CD4-positive, alpha-beta memory T cell (primary cell): ENCODE measurements around the gene FBXO7. TPM values are rescaled to one million over a fixed set of nuclear protein-coding genes. Genes with fewer than 3 reads are reported as not detected.

ENCODE experiments used
- CTCF ChIA-PET: fragments of 350-600 bp; sonication (Branson Sonifier 250); formaldehyde crosslinking; loops from one replicate; lab custom pipeline; 2021; ENCODE audit warnings: inconsistent platforms; ENCODE audit not compliant: partially characterized antibody; lab: Charles Lee
- POLR2A ChIA-PET: fragments of 350-600 bp; sonication (Branson Sonifier 250); formaldehyde crosslinking; loops from one replicate; lab custom pipeline; 2021; ENCODE audit not compliant: partially characterized antibody; lab: Charles Lee
- DNase-seq, 5 donors: peaks; one replicate each; pipeline versions ENCODE4 v3.0.0 to v3.0.0-alpha.2; 2020 to 2022; ENCODE audit warnings: mixed read lengths in 1 of 5
- H3K27ac ChIP-seq: one replicate; pipeline ENCODE4 v1.7.0; 2013; ENCODE audit warnings: low read depth, low read length
- H3K27me3 ChIP-seq: 2 replicates; pipeline ENCODE4 v1.7.0; 2013; ENCODE audit warnings: mild to moderate bottlenecking, low read length, moderate library complexity; ENCODE audit not compliant: insufficient read depth
- H3K36me3 ChIP-seq: 2 replicates; pipeline ENCODE4 v1.7.0; 2013; ENCODE audit warnings: mild to moderate bottlenecking, low read length, moderate library complexity; ENCODE audit not compliant: insufficient read depth
- H3K4me1 ChIP-seq: 2 replicates; pipeline ENCODE4 v1.7.0; 2013; ENCODE audit warnings: mild to moderate bottlenecking, low read length, moderate library complexity; ENCODE audit not compliant: insufficient read depth
- H3K4me3 ChIP-seq, 2 donors: one replicate each; pipeline ENCODE4 v1.7.0; 2013; ENCODE audit warnings: low read length in 2 of 2, mild to moderate bottlenecking in 1 of 2
- H3K9me3 ChIP-seq, 2 donors: one replicate each; pipeline ENCODE4 v1.7.0; 2013; ENCODE audit warnings: low read length in 2 of 2, control low read depth in 1 of 2; ENCODE audit not compliant: control insufficient read depth in 1 of 2
- H3K27ac Mint-ChIP-seq, 7 donors: one replicate each; pipeline ENCODE4 v1.8.0; 2020 to 2021; ENCODE audit warnings: mixed read lengths in 7 of 7, mild to moderate bottlenecking in 6 of 7, inconsistent platforms in 3 of 7, moderate library complexity in 3 of 7
- H3K27me3 Mint-ChIP-seq, 2 donors: one replicate each; pipeline ENCODE4 v1.8.0; 2020 to 2021; ENCODE audit warnings: mixed read lengths in 2 of 2
- H3K36me3 Mint-ChIP-seq, 2 donors: one replicate each; pipeline ENCODE4 v1.8.0; 2020 to 2021; ENCODE audit warnings: mixed read lengths in 2 of 2, inconsistent platforms in 1 of 2, mild to moderate bottlenecking in 1 of 2
- H3K4me1 Mint-ChIP-seq, 4 donors: one replicate each; pipeline ENCODE4 v1.8.0; 2020 to 2021; ENCODE audit warnings: mixed read lengths in 4 of 4, mild to moderate bottlenecking in 1 of 4
- H3K4me3 Mint-ChIP-seq, 8 donors: one replicate each; pipeline ENCODE4 v1.8.0; 2020 to 2021; ENCODE audit warnings: mixed read lengths in 8 of 8, mild to moderate bottlenecking in 7 of 8, moderate library complexity in 6 of 8, inconsistent platforms in 3 of 8
- H3K9me3 Mint-ChIP-seq, 8 donors: one replicate each; pipeline ENCODE4 v1.8.0; 2020 to 2021; ENCODE audit warnings: mixed read lengths in 8 of 8, mild to moderate bottlenecking in 5 of 8, inconsistent platforms in 3 of 8, moderate library complexity in 1 of 8
- intact Hi-C: fragments of 100-400 bp; cut with micrococcal nuclease; formaldehyde crosslinking; loops from one replicate; pipeline ENCODE4 v1.15.1; 2023
- polyA plus RNA-seq, 2 donors: library from polyadenylated mRNA; unstranded; fragments of 300-500 nt; fragmentation: Illumina TruSeq; gene quantifications; one replicate each; pipeline ENCODE4 v1.2.3, GENCODE V29; 2021
- total RNA-seq, 2 experiments: library from RNA; stranded (reverse); gene quantifications; one replicate each; pipeline ENCODE4 v1.2.3, GENCODE V29; 2021

The FBXO7 gene
- total and polyA plus RNA-seq, 4 experiments from 2014 or later = 89.3 to 189 (median 120) TPM

- Histone ChIP-seq H3K9me3 (no peaks in the 10 kb centered on the region), H3K36me3 (no peaks in the 10 kb centered on the region), H3K27ac (no peak overlapping the region), H3K4me3 (no peak overlapping the region), H3K4me1 (no peaks in the 10 kb centered on the region), H3K27me3 (no peaks in the 10 kb centered on the region)
- ChIA-PET CTCF (no interaction called here), POLR2A (no interaction called here)
- no peak for DNase-seq
- Mint-ChIP-seq H3K9me3 (peaks cover 0 to 2% (median 0%) of the 10 kb centered on the region in 8 donors), H3K4me1 (no peaks in the 10 kb centered on the region), H3K27me3 (peaks cover 13 to 14% of the 10 kb centered on the region in 2 donors), H3K4me3 (no peak overlapping the region), H3K36me3 (no peaks in the 10 kb centered on the region), H3K27ac (no peak overlapping the region)
- intact Hi-C loops = no loop called here
Measured at GRCh38 chr22:32542066-32542676, 67.6 kb downstream of the FBXO7 start.

GRCh38 chr22:32542677-32543357, 68.2 kb downstream of the FBXO7 start:
- Mint-ChIP-seq H3K4me3 (no peak overlapping the region), H3K27me3 (peaks cover 17% of the 10 kb centered on the region in 2 donors), H3K4me1 (no peaks in the 10 kb centered on the region), H3K27ac (no peak overlapping the region), H3K9me3 (peaks cover 0 to 2% (median 0%) of the 10 kb centered on the region in 8 donors), H3K36me3 (no peaks in the 10 kb centered on the region)
- Histone ChIP-seq H3K4me3 (no peak overlapping the region), H3K4me1 (no peaks in the 10 kb centered on the region), H3K9me3 (no peaks in the 10 kb centered on the region), H3K27ac (no peak overlapping the region), H3K27me3 (no peaks in the 10 kb centered on the region), H3K36me3 (no peaks in the 10 kb centered on the region)
- CTCF ChIA-PET = no interaction called here
- intact Hi-C loops = no loop called here
- no peak for DNase-seq
- POLR2A ChIA-PET = no interaction called here

GRCh38 chr22:32544953-32545558, 70.4 kb downstream of the FBXO7 start:
- H3K4me3 ChIP-seq = no peak overlapping the region
- no peak for DNase-seq
- Mint-ChIP-seq H3K4me3 (no peak overlapping the region), H3K27me3 (peaks cover 10 to 22% of the 10 kb centered on the region in 2 donors), H3K4me1 (no peaks in the 10 kb centered on the region), H3K9me3 (no peaks in the 10 kb centered on the region), H3K36me3 (no peaks in the 10 kb centered on the region), H3K27ac (no peak overlapping the region)
- no peak overlapping the region for H3K27ac ChIP-seq
- H3K9me3 ChIP-seq = no peaks in the 10 kb centered on the region
- ChIA-PET CTCF (no interaction called here), POLR2A (no interaction called here)
- H3K27me3 ChIP-seq = no peaks in the 10 kb centered on the region
- intact Hi-C loops = no loop called here
- H3K4me1 ChIP-seq = no peaks in the 10 kb centered on the region
- no peaks in the 10 kb centered on the region for H3K36me3 ChIP-seq

GRCh38 chr22:32545801-32546200, 71.2 kb downstream of the FBXO7 start:
- Mint-ChIP-seq H3K4me1 (no peaks in the 10 kb centered on the region), H3K9me3 (no peaks in the 10 kb centered on the region), H3K27me3 (peaks cover 12 to 20% of the 10 kb centered on the region in 2 donors), H3K27ac (no peak overlapping the region), H3K4me3 (no peak overlapping the region), H3K36me3 (no peaks in the 10 kb centered on the region)
- ChIA-PET CTCF (no interaction called here), POLR2A (no interaction called here)
- H3K4me3 ChIP-seq = no peak overlapping the region
- no peak overlapping the region for H3K27ac ChIP-seq
- no peaks in the 10 kb centered on the region for H3K4me1 ChIP-seq
- no peaks in the 10 kb centered on the region for H3K36me3 ChIP-seq
- intact Hi-C loops = no loop called here
- H3K27me3 ChIP-seq = no peaks in the 10 kb centered on the region
- no peaks in the 10 kb centered on the region for H3K9me3 ChIP-seq
- no peak for DNase-seq

GRCh38 chr22:32546496-32546895, 71.9 kb downstream of the FBXO7 start:
- DNase-seq = no peak
- intact Hi-C loops = no loop called here
- Mint-ChIP-seq H3K9me3 (no peaks in the 10 kb centered on the region), H3K36me3 (no peaks in the 10 kb centered on the region), H3K27me3 (peaks cover 12 to 20% of the 10 kb centered on the region in 2 donors), H3K27ac (no peak overlapping the region), H3K4me1 (no peaks in the 10 kb centered on the region), H3K4me3 (no peak overlapping the region)
- Histone ChIP-seq H3K4me1 (no peaks in the 10 kb centered on the region), H3K9me3 (no peaks in the 10 kb centered on the region), H3K4me3 (no peak overlapping the region), H3K36me3 (no peaks in the 10 kb centered on the region), H3K27ac (no peak overlapping the region), H3K27me3 (no peaks in the 10 kb centered on the region)
- ChIA-PET CTCF (no interaction called here), POLR2A (no interaction called here)

GRCh38 chr22:32546935-32547334, 72.3 kb downstream of the FBXO7 start:
- no peaks in the 10 kb centered on the region for H3K4me1 ChIP-seq
- H3K27ac ChIP-seq = no peak overlapping the region
- no peaks in the 10 kb centered on the region for H3K4me1 Mint-ChIP-seq
- CTCF ChIA-PET = no interaction called here
- H3K9me3 ChIP-seq = no peaks in the 10 kb centered on the region
- no peak overlapping the region for H3K4me3 ChIP-seq
- H3K9me3 Mint-ChIP-seq = no peaks in the 10 kb centered on the region
- H3K27ac Mint-ChIP-seq = no peak overlapping the region
- H3K4me3 Mint-ChIP-seq = no peak overlapping the region
- peaks cover 12 to 20% of the 10 kb centered on the region in 2 donors for H3K27me3 Mint-ChIP-seq
- intact Hi-C loops = no loop called here
- POLR2A ChIA-PET = no interaction called here
- H3K27me3 ChIP-seq = no peaks in the 10 kb centered on the region
- DNase-seq = no peak
- H3K36me3 Mint-ChIP-seq = no peaks in the 10 kb centered on the region
- no peaks in the 10 kb centered on the region for H3K36me3 ChIP-seq

GRCh38 chr22:32548039-32548438, 73.4 kb downstream of the FBXO7 start:
- ChIA-PET POLR2A (no interaction called here), CTCF (no interaction called here)
- Histone ChIP-seq H3K27me3 (no peaks in the 10 kb centered on the region), H3K4me3 (no peak overlapping the region), H3K4me1 (no peaks in the 10 kb centered on the region), H3K36me3 (no peaks in the 10 kb centered on the region), H3K9me3 (no peaks in the 10 kb centered on the region), H3K27ac (no peak overlapping the region)
- intact Hi-C loops = no loop called here
- peaks cover 12 to 17% of the 10 kb centered on the region in 2 donors for H3K27me3 Mint-ChIP-seq
- DNase-seq = no peak
- no peak overlapping the region for H3K4me3 Mint-ChIP-seq
- no peaks in the 10 kb centered on the region for H3K9me3 Mint-ChIP-seq
- no peaks in the 10 kb centered on the region for H3K36me3 Mint-ChIP-seq
- no peaks in the 10 kb centered on the region for H3K4me1 Mint-ChIP-seq
- H3K27ac Mint-ChIP-seq = no peak overlapping the region
